ENCODE data around the gene SCRN2.
A peak's percentile ranks its signal among the peaks of the same experiment; 100 is the strongest.

Gene SCRN2

GRCh38 chr17:47841488-47842291, 617 bp upstream of the SCRN2 start:
- 0 out of 2 replicates have a peak, but pooled peaks cover 3% of the 10 kb centered on the region for H3K36me3 ChIP-seq (ENCODE audit: low read depth)
- peak; percentile 88 for TF ChIP-seq CTCF (IDR thresholded peaks at IDR 0.05; ENCODE audit: poor library complexity, severe bottlenecking)
- peak overlapping the region; percentile 28 for H3K27ac ChIP-seq (ENCODE audit: poor library complexity, severe bottlenecking)
- ATAC-seq (ENCODE audit: low read depth) (no peak), DNase-seq (ENCODE audit: low spot score) (no peak)
- H3K9me3 ChIP-seq (ENCODE audit: severe bottlenecking), result no peaks in the 10 kb centered on the region
- peaks cover 4% of the 10 kb centered on the region for H3K4me1 ChIP-seq (ENCODE audit: insufficient read depth, poor library complexity, severe bottlenecking)
- H3K27me3 ChIP-seq (ENCODE audit: insufficient read depth, poor library complexity, severe bottlenecking), result no peaks in the 10 kb centered on the region
- peak overlapping the region; percentile 63 for H3K4me3 ChIP-seq (ENCODE audit: severe bottlenecking)

- peak overlapping the region; percentile 63 for H3K4me3 ChIP-seq (ENCODE audit: severe bottlenecking)
- ATAC-seq (ENCODE audit: low read depth) (no peak), DNase-seq (ENCODE audit: low spot score) (no peak)
- H3K4me1 ChIP-seq (ENCODE audit: insufficient read depth, poor library complexity, severe bottlenecking), result peaks cover 4% of the 10 kb centered on the region
- no peak for TF ChIP-seq CTCF (IDR thresholded peaks at IDR 0.05; ENCODE audit: poor library complexity, severe bottlenecking)
- 0 out of 2 replicates have a peak, but pooled peaks cover 3% of the 10 kb centered on the region for H3K36me3 ChIP-seq (ENCODE audit: low read depth)
- H3K27me3 ChIP-seq (ENCODE audit: insufficient read depth, poor library complexity, severe bottlenecking), result no peaks in the 10 kb centered on the region
- peak overlapping the region; percentile 28 for H3K27ac ChIP-seq (ENCODE audit: poor library complexity, severe bottlenecking)
- H3K9me3 ChIP-seq (ENCODE audit: severe bottlenecking), result no peaks in the 10 kb centered on the region
Measured at GRCh38 chr17:47840001-47840741, 902 bp downstream of the SCRN2 start.

GRCh38 chr17:47839071-47839470, 2.0 kb downstream of the SCRN2 start:
- TF ChIP-seq CTCF (IDR thresholded peaks at IDR 0.05; ENCODE audit: poor library complexity, severe bottlenecking), result no peak
- H3K9me3 ChIP-seq (ENCODE audit: severe bottlenecking), result no peaks in the 10 kb centered on the region
- no peak for ATAC-seq (ENCODE audit: low read depth)
- no peak overlapping the region for H3K27ac ChIP-seq (ENCODE audit: poor library complexity, severe bottlenecking)
- 0 out of 2 replicates have a peak, but pooled peaks cover 3% of the 10 kb centered on the region for H3K36me3 ChIP-seq (ENCODE audit: low read depth)
- H3K4me3 ChIP-seq (ENCODE audit: severe bottlenecking), result no peak overlapping the region
- no peaks in the 10 kb centered on the region for H3K27me3 ChIP-seq (ENCODE audit: insufficient read depth, poor library complexity, severe bottlenecking)
- H3K4me1 ChIP-seq (ENCODE audit: insufficient read depth, poor library complexity, severe bottlenecking), result peaks cover 4% of the 10 kb centered on the region
- no peak for DNase-seq (ENCODE audit: low spot score)

GRCh38 chr17:47838636-47839035, 2.4 kb downstream of the SCRN2 start:
- no peak for ATAC-seq (ENCODE audit: low read depth)
- DNase-seq (ENCODE audit: low spot score), result no peak
- no peak for TF ChIP-seq CTCF (IDR thresholded peaks at IDR 0.05; ENCODE audit: poor library complexity, severe bottlenecking)
- no peaks in the 10 kb centered on the region for H3K9me3 ChIP-seq (ENCODE audit: severe bottlenecking)
- 0 out of 2 replicates have a peak, but pooled peaks cover 3% of the 10 kb centered on the region for H3K36me3 ChIP-seq (ENCODE audit: low read depth)
- H3K27ac ChIP-seq (ENCODE audit: poor library complexity, severe bottlenecking), result no peak overlapping the region
- H3K4me1 ChIP-seq (ENCODE audit: insufficient read depth, poor library complexity, severe bottlenecking), result peaks cover 4% of the 10 kb centered on the region
- H3K4me3 ChIP-seq (ENCODE audit: severe bottlenecking), result no peak overlapping the region
- H3K27me3 ChIP-seq (ENCODE audit: insufficient read depth, poor library complexity, severe bottlenecking), result no peaks in the 10 kb centered on the region
